ENCODE data around the gene CTF1.

The CTF1 gene

GRCh38 chr16:30924076-30924912, 27.9 kb downstream of the CTF1 start:
- no peak for TF ChIP-seq CTCF (IDR thresholded peaks at IDR 0.05; ENCODE audit: insufficient read depth, missing control alignments)
- no peak for DNase-seq (ENCODE audit: insufficient read length, low spot score)
- FAIRE-seq: no peak

- DNase-seq (ENCODE audit: insufficient read length, low spot score) (no peak), FAIRE-seq (no peak)
- no peak for TF ChIP-seq CTCF (IDR thresholded peaks at IDR 0.05; ENCODE audit: insufficient read depth, missing control alignments)
Observed at GRCh38 chr16:30924913-30925631, 28.7 kb downstream of the CTF1 start.

GRCh38 chr16:30925632-30925987, 29.2 kb downstream of the CTF1 start:
- TF ChIP-seq CTCF (IDR thresholded peaks at IDR 0.05; ENCODE audit: insufficient read depth, missing control alignments): no peak
- DNase-seq (ENCODE audit: insufficient read length, low spot score) (no peak), FAIRE-seq (no peak)

GRCh38 chr16:30925995-30926811, 29.8 kb downstream of the CTF1 start:
- DNase-seq (ENCODE audit: insufficient read length, low spot score): no peak
- no peak for TF ChIP-seq CTCF (IDR thresholded peaks at IDR 0.05; ENCODE audit: insufficient read depth, missing control alignments)
- FAIRE-seq: no peak

GRCh38 chr16:30926937-30927788, 30.7 kb downstream of the CTF1 start:
- no peak for DNase-seq (ENCODE audit: insufficient read length, low spot score)
- no peak for FAIRE-seq
- TF ChIP-seq CTCF (IDR thresholded peaks at IDR 0.05; ENCODE audit: insufficient read depth, missing control alignments): no peak

- FAIRE-seq (no peak), DNase-seq (ENCODE audit: insufficient read length, low spot score) (peak; percentile 94)
- no peak for TF ChIP-seq CTCF (IDR thresholded peaks at IDR 0.05; ENCODE audit: insufficient read depth, missing control alignments)
Observed at GRCh38 chr16:30927789-30928378, 31.5 kb downstream of the CTF1 start.
